SH-SY5Y (cell line): Measurements from ENCODE around the gene CDA.

Experiments
- GATA2 ChIP-seq: IDR thresholded peaks from 2 replicates; pipeline ENCODE4 v1.6.1; 2011; ENCODE audit warnings: mild to moderate bottlenecking, low read depth, low read length
- GATA3 ChIP-seq: IDR thresholded peaks from 2 replicates; pipeline ENCODE4 v1.6.1; 2011; ENCODE audit warnings: low read depth, mild to moderate bottlenecking, low read length, moderate library complexity

DNA sequence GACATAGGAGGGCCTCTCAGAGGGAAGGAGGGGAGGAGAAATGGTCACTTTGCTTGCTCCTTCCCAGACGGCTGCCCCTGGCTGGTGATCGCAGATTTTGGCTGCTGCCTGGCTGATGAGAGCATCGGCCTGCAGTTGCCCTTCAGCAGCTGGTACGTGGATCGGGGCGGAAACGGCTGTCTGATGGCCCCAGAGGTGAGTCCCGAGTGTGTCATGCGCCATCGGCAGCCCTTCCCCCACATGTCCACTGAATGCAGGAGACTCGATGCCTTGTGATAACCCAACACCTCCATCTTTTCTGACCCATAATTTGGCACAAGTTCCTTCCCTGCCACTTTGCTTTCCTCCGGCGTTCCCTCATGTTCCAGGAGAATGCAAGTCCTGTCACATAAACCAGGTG, 59.5 kb downstream of the CDA start:
- TF ChIP-seq GATA3 = no peak
- no peak for TF ChIP-seq GATA2
